Uterus (tissue), 4 donors: ENCODE measurements around the gene TSACC. TPM values are rescaled to one million over a fixed set of nuclear protein-coding genes. Genes with fewer than 3 reads are reported as not detected.
"Not testable (repeated sequence)": the region's sequence is repeated elsewhere in the genome, so short reads cannot be mapped to it uniquely, and the experiment has no call there.

Experiments
- DNase-seq, 2 donors: peaks; one replicate each; pipeline ENCODE4 v3.0.0-alpha.2; 2019 to 2020
- H3K27ac ChIP-seq, 2 donors: fragments of 200-600 bp; sonication (generic); 1 replicate in 1 of 2; 2 replicates in 1 of 2; pipeline ENCODE4 v1.5.1; 2016 to 2018
- H3K27me3 ChIP-seq, 2 donors: fragments of 200-600 bp; sonication (generic); one replicate each; pipeline ENCODE4 v1.5.1; 2018 to 2019; ENCODE audit warnings: control low read depth in 1 of 2
- H3K36me3 ChIP-seq, 2 donors: fragments of 200-600 bp; sonication (generic); one replicate each; pipeline ENCODE4 v1.5.1; 2019; ENCODE audit warnings: control low read depth in 1 of 2
- H3K4me1 ChIP-seq, 2 donors: fragments of 200-600 bp; sonication (generic); one replicate each; pipeline ENCODE4 v1.5.1; 2018 to 2019; ENCODE audit warnings: control low read depth in 1 of 2
- H3K4me3 ChIP-seq, 2 donors: fragments of 200-600 bp; sonication (generic); 1 replicate in 1 of 2; 2 replicates in 1 of 2; pipeline ENCODE4 v1.5.1; 2018 to 2019; ENCODE audit warnings: mild to moderate bottlenecking in 1 of 2
- H3K9me3 ChIP-seq, 2 donors: fragments of 200-600 bp; sonication (generic); one replicate each; pipeline ENCODE4 v1.5.1; 2019; ENCODE audit warnings: control low read depth in 1 of 2
- CTCF ChIP-seq, 4 experiments: fragments of 200-600 bp in 2 of 4; fragments of 450-650 bp in 2 of 4; sonication (generic) in 2 of 4; IDR thresholded peaks; one replicate each; pipeline ENCODE4 v1.5.1; 2016 to 2019; ENCODE audit warnings: antibody characterized with exemption in 4 of 4, mild to moderate bottlenecking in 2 of 4, moderate library complexity in 1 of 4
- POLR2A ChIP-seq, 2 donors: fragments of 450-650 bp; IDR thresholded peaks; one replicate each; pipeline ENCODE4 v1.6.1; 2016; ENCODE audit warnings: antibody characterized with exemption in 2 of 2, mild to moderate bottlenecking in 1 of 2, moderate library complexity in 1 of 2
- intact Hi-C: fragments of 100-400 bp; cut with DNase I; formaldehyde crosslinking; loops from one replicate; pipeline ENCODE4 v1.15.1; 2023; ENCODE audit warnings: low total_unique reads
- total RNA-seq, 4 donors: library from RNA; depleted of rRNA in 3 of 4; stranded (reverse); fragments of >200 nt in 3 of 4; gene quantifications; one replicate each; pipeline versions ENCODE4 v1.1.0 to v1.2.4, GENCODE V29; 2014 to 2023
- donor health status: DM: yes; HTN: yes; CAD: no.

TSACC gene
- total RNA-seq, 4 donors from 2014 or later, result not detected

GRCh38 chr1:156346636-156347035, 8.3 kb downstream of the TSACC start:
- H3K36me3 ChIP-seq, result no peaks in the 10 kb centered on the region
- intact Hi-C loops, result no loop called here
- no peak for TF ChIP-seq CTCF (IDR thresholded peaks at IDR 0.05)
- no peak for TF ChIP-seq POLR2A (IDR thresholded peaks at IDR 0.05)
- no peaks in the 10 kb centered on the region for H3K9me3 ChIP-seq
- H3K27me3 ChIP-seq, result no peaks in the 10 kb centered on the region
- H3K4me1 ChIP-seq, result no peaks in the 10 kb centered on the region
- H3K4me3 ChIP-seq, result no peak overlapping the region
- DNase-seq, result no peak
- no peak overlapping the region for H3K27ac ChIP-seq

- no peak for DNase-seq
- Histone ChIP-seq H3K4me3 (no peak overlapping the region), H3K27ac (no peak overlapping the region), H3K36me3 (no peaks in the 10 kb centered on the region), H3K9me3 (no peaks in the 10 kb centered on the region), H3K4me1 (no peaks in the 10 kb centered on the region), H3K27me3 (no peaks in the 10 kb centered on the region)
- TF ChIP-seq POLR2A (IDR thresholded peaks at IDR 0.05), result no peak
- TF ChIP-seq CTCF (IDR thresholded peaks at IDR 0.05), result no peak
- intact Hi-C loops, result no loop called here
These were observed 9.0 kb downstream of the TSACC start for GRCh38 chr1:156347331-156347730.

- H3K27me3 ChIP-seq, result peaks cover 4 to 13% of the 10 kb centered on the region in 2 donors
- H3K27ac ChIP-seq, DNase-seq, H3K4me1 ChIP-seq, H3K36me3 ChIP-seq, H3K4me3 ChIP-seq, intact Hi-C loops, H3K9me3 ChIP-seq: not testable (repeated sequence)
These were observed 14.2 kb downstream of the TSACC start for GRCh38 chr1:156352481-156352880.

- TF ChIP-seq CTCF (IDR thresholded peaks at IDR 0.05) (no peak), POLR2A (IDR thresholded peaks at IDR 0.05) (no peak)
- Histone ChIP-seq H3K4me3 (no peak overlapping the region), H3K4me1 (no peaks in the 10 kb centered on the region), H3K9me3 (no peaks in the 10 kb centered on the region), H3K27ac (no peak overlapping the region), H3K27me3 (peaks cover 5 to 13% of the 10 kb centered on the region in 2 donors), H3K36me3 (no peaks in the 10 kb centered on the region)
- intact Hi-C loops, result no loop called here
- DNase-seq, result no peak
These were observed 18.0 kb downstream of the TSACC start for GRCh38 chr1:156356262-156356874.

GRCh38 chr1:156356875-156357534, 18.7 kb downstream of the TSACC start:
- peak in 3 of 4 experiments; percentile 26 to 35 (median 27) for TF ChIP-seq CTCF (IDR thresholded peaks at IDR 0.05)
- no peak for TF ChIP-seq POLR2A (IDR thresholded peaks at IDR 0.05)
- H3K4me1 ChIP-seq, result no peaks in the 10 kb centered on the region
- H3K27me3 ChIP-seq, result peaks cover 5 to 13% of the 10 kb centered on the region in 2 donors
- DNase-seq, result no peak
- intact Hi-C loops, result no loop called here
- no peak overlapping the region for H3K4me3 ChIP-seq
- H3K27ac ChIP-seq, result no peak overlapping the region
- no peaks in the 10 kb centered on the region for H3K9me3 ChIP-seq
- H3K36me3 ChIP-seq, result no peaks in the 10 kb centered on the region
